ENCODE data around the gene PDE9A. TPM values are rescaled to one million over a fixed set of nuclear protein-coding genes. Genes with fewer than 3 reads are reported as not detected.

PDE9A gene
- total and polyA plus RNA-seq, 2 of the 4 experiments (the other 2 are of a cell fraction) = 0.89 to 0.90 TPM

- ATAC-seq (ENCODE audit: low read depth) = no peak
- H4K5ac ChIP-seq (ENCODE audit: low read depth, low read length) = no peak overlapping the region
- no peak overlapping the region for H2AK9ac ChIP-seq (replicated peaks; ENCODE audit: low read depth, low read length, poor library complexity)
- no peaks in the 10 kb centered on the region; the same call in 1 of the 2 replicates for H4K20me1 ChIP-seq (ENCODE audit: insufficient read depth, low read length)
- no peak overlapping the region for H3K4me3 ChIP-seq (ENCODE audit: insufficient read depth, low read depth, low read length)
- in situ Hi-C loops (cut with MboI; ENCODE audit: low sequenced_read_pairs) (loop anchor here (25.0 kb wide), 1 partner anchor 104 kb away; no protein-coding TSS in a partner anchor), dilution Hi-C loops (cut with HindIII; ENCODE audit: low sequenced_read_pairs, unreplicated experiment) (no loop called here), intact Hi-C loops (cut with micrococcal nuclease) (no loop called here)
- CTCF ChIA-PET = no interaction called here
- no peaks in the 10 kb centered on the region for H3K4me1 ChIP-seq (ENCODE audit: control insufficient read depth, insufficient read depth, low read length)
- H3K4ac ChIP-seq (ENCODE audit: low read depth, low read length) = no peak overlapping the region
- no peak overlapping the region for H2BK120ac ChIP-seq (ENCODE audit: low read depth, low read length)
- WGBS, 2 experiments (ENCODE audit: extremely low coverage in 2 of 2, insufficient read length in 1 of 2) = 88% methylated on average over 3 of the region's 17 CpGs; no CpG with 5 or more reads in 1 of the 2 experiments
- no peak overlapping the region for H4K91ac ChIP-seq (ENCODE audit: insufficient read depth, low read depth, low read length)
- H3K9ac ChIP-seq (ENCODE audit: low read depth, low read length) = no peak overlapping the region
- H2AFZ ChIP-seq (replicated peaks; ENCODE audit: low read length, poor library complexity) = no peak overlapping the region
- POLR2A ChIA-PET (ENCODE audit: unreplicated experiment) = no interaction called here
- BruUV-seq (replicated peaks) = no TSS peak
- H3K9me1 ChIP-seq (ENCODE audit: insufficient read depth, low read length) = no peaks in the 10 kb centered on the region
- no peak overlapping the region for H4K8ac ChIP-seq (ENCODE audit: low read depth in 2 of 2, low read length in 2 of 2)
- no peaks in the 10 kb centered on the region for H3K36me3 ChIP-seq (ENCODE audit: control insufficient read depth, insufficient read depth, low read length)
- H3K56ac ChIP-seq (ENCODE audit: extremely low read depth, insufficient read depth, low read length) = no peak overlapping the region
- no peak overlapping the region for H2BK5ac ChIP-seq (ENCODE audit: low read depth, low read length, poor library complexity, severe bottlenecking)
- H3K27me3 ChIP-seq (ENCODE audit: control insufficient read depth, insufficient read depth, low read length) = peaks cover 2% of the 10 kb centered on the region; the same call in 1 of the 2 replicates
- H3K18ac ChIP-seq (ENCODE audit: low read depth, low read length) = no peak overlapping the region
- no peaks in the 10 kb centered on the region for H3K79me1 ChIP-seq (ENCODE audit: low read depth in 1 of 2, low read length in 2 of 2)
- H3K23ac ChIP-seq (ENCODE audit: low read depth, low read length) = no peak overlapping the region
- no peak overlapping the region for H3K4me2 ChIP-seq (ENCODE audit: low read depth, low read length)
- H2BK15ac ChIP-seq (ENCODE audit: low read depth, low read length) = no peak overlapping the region
- no peak for DNase-seq
- no peak overlapping the region for H2BK20ac ChIP-seq (ENCODE audit: low read depth, low read length)
- no peak overlapping the region for H3K14ac ChIP-seq (replicated peaks; ENCODE audit: low read depth, low read length)
- no peak overlapping the region for H2AK5ac ChIP-seq (ENCODE audit: low read depth, low read length)
- no peak overlapping the region for H3K27ac ChIP-seq (ENCODE audit: insufficient read depth, low read length)
- no peaks in the 10 kb centered on the region for H3K9me3 ChIP-seq (ENCODE audit: control insufficient read depth, insufficient read depth, low read length)
- no peak for TF ChIP-seq BHLHE40 (IDR thresholded peaks at IDR 0.05; ENCODE audit: low read depth, low read length)
- no peak for TF ChIP-seq FOS (IDR thresholded peaks at IDR 0.05; ENCODE audit: low read depth, low read length)
- TF ChIP-seq NFE2L2 (IDR thresholded peaks at IDR 0.05; ENCODE audit: low read depth, low read length) = no peak
- no peak for TF ChIP-seq MAFK (IDR thresholded peaks at IDR 0.05; ENCODE audit: low read depth, low read length)
- no peak for TF ChIP-seq POLR2A (IDR thresholded peaks at IDR 0.05; ENCODE audit: low read depth, low read length)
- no peak for TF ChIP-seq SMC3 (IDR thresholded peaks at IDR 0.05; ENCODE audit: low read depth, low read length)
- TF ChIP-seq MAZ (IDR thresholded peaks at IDR 0.05; ENCODE audit: borderline replicate concordance, low read depth, low read length) = no peak
- no peak for TF ChIP-seq CHD1 (IDR thresholded peaks at IDR 0.05; ENCODE audit: low read depth, low read length)
- no peak for TF ChIP-seq RCOR1 (IDR thresholded peaks at IDR 0.05; ENCODE audit: insufficient replicate concordance, low read length)
- no peak for TF ChIP-seq CTCF (conservative IDR thresholded peaks at IDR 0.05; ENCODE audit: low read depth, low read length)
- TF ChIP-seq, protein P1, sequence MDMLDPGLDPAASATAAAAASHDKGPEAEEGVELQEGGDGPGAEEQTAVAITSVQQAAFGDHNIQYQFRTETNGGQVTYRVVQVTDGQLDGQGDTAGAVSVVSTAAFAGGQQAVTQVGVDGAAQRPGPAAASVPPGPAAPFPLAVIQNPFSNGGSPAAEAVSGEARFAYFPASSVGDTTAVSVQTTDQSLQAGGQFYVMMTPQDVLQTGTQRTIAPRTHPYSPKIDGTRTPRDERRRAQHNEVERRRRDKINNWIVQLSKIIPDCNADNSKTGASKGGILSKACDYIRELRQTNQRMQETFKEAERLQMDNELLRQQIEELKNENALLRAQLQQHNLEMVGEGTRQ (IDR thresholded peaks at IDR 0.05; ENCODE audit: low read depth, low read length) = no peak
- no peak for TF ChIP-seq RAD21 (IDR thresholded peaks at IDR 0.05; ENCODE audit: low read length)
- no peak for TF ChIP-seq MXI1 (IDR thresholded peaks at IDR 0.05; ENCODE audit: borderline replicate concordance, low read depth, low read length)
- no peak for TF ChIP-seq CEBPB (IDR thresholded peaks at IDR 0.05; ENCODE audit: low read depth, low read length)
- TF ChIP-seq ELK1 (IDR thresholded peaks at IDR 0.05; ENCODE audit: borderline replicate concordance, low read depth, low read length) = no peak
Observed at GRCh38 chr21:42757826-42758655, 104.6 kb downstream of the PDE9A start.
